Skin epidermis (tissue), 12 donors: Measurements from ENCODE around the gene TSPAN16.
A peak's percentile ranks its signal among the peaks of the same experiment; 100 is the strongest.

Experiments used
- H3K27ac ChIP-seq, 21 experiments: fragments of 200-600 bp; sonication (generic) in 11 of 21; one replicate each; pipeline ENCODE4 v1.5.0; 2020; ENCODE audit warnings: mild to moderate bottlenecking in 3 of 21, inconsistent platforms in 2 of 21, moderate library complexity in 2 of 21
- H3K4me3 ChIP-seq, 7 experiments: fragments of 200-600 bp; sonication (generic) in 2 of 7; one replicate each; pipeline ENCODE4 v1.5.0; 2020; ENCODE audit warnings: inconsistent platforms in 2 of 7, mild to moderate bottlenecking in 2 of 7, moderate library complexity in 1 of 7

Gene TSPAN16

GRCh38 chr19:11265785-11266236 lies 30.1 kb upstream of the TSPAN16 start:
- H3K4me3 ChIP-seq, result no peak overlapping the region
- H3K27ac ChIP-seq, result peak overlapping the region in 16 of 21 experiments; percentile 48 to 94 (median 76)

DNA sequence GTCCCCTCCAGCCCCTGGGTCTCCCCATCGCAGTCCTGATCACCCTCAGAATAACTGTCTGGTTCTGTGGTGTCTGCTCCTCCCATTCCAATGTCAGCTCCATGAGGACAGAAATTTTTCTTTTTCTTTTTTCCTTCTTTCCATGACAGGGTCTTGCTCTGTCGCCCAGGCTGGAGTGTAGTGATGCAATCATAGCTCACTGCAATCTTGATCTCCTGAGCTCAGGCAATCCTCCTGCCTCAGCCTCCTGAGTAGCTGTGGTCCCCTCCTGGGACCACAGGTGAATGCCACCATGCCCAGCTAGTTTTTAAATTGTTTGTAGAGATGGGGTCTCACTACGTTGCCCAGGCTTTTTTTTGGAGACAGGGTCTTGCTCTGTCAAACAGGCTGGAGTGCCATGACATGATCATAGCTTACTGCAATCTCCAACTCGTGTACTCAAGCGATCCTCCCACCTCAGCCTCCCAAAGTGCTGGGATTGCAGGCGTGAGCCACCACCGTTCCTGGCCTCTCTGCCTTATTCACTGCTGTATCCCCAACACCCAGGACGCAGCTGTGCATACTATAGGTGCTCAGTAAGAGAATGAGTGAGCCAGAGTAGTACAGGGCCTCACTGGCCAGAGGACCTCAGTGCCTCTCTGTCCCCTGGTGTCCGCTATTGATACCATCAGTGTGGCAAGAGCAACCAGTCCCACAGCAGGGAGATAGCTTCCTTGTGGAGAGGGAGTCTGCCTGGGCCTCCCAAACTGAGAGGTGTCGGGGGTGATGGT lies 28.5 kb upstream of the TSPAN16 start:
- peak overlapping the region in 2 of 21 experiments; percentile 17 to 69 for H3K27ac ChIP-seq
- no peak overlapping the region for H3K4me3 ChIP-seq

- Histone ChIP-seq H3K4me3 (no peak overlapping the region), H3K27ac (peak overlapping the region in 14 of 21 experiments; percentile 3 to 73 (median 26))
Observed at GRCh38 chr19:11268783-11269267, 27.1 kb upstream of the TSPAN16 start.

GRCh38 chr19:11269408-11269807 lies 26.6 kb upstream of the TSPAN16 start:
- peak overlapping the region in 12 of 21 experiments; percentile 3 to 73 (median 32) for H3K27ac ChIP-seq
- no peak overlapping the region for H3K4me3 ChIP-seq

GRCh38 chr19:11273296-11273695 lies 22.7 kb upstream of the TSPAN16 start:
- Histone ChIP-seq H3K27ac (no peak overlapping the region), H3K4me3 (no peak overlapping the region)

- no peak overlapping the region for H3K27ac ChIP-seq
- no peak overlapping the region for H3K4me3 ChIP-seq
Observed at GRCh38 chr19:11273989-11274388, 22.0 kb upstream of the TSPAN16 start.

DNA sequence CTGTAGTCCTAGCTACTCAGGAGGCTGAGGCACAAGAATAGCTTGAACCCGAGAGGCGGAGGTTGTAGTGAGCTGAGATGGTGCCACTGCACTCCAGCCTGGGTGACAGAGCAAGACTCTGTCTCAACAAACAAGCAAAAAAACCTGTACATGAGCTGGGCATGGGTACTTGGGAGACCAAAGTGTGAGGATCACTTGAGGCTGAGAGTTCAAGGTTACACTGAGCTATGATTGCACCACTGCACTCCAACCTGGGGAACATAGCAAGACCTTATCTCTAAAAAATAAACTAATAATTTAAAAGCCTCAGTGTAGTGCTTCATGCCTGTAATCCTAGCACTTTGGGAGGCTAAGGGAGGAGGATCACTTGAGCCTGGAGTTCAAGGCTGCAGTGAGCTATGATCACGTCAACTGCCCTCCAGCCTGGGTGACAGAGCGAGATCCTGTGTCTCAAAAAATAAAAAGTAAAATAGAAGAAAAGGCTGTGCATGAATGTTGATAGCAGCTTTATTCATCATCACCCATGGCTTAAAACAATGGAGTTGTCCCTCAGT lies 21.4 kb upstream of the TSPAN16 start:
- no peak overlapping the region for H3K27ac ChIP-seq
- no peak overlapping the region for H3K4me3 ChIP-seq

DNA sequence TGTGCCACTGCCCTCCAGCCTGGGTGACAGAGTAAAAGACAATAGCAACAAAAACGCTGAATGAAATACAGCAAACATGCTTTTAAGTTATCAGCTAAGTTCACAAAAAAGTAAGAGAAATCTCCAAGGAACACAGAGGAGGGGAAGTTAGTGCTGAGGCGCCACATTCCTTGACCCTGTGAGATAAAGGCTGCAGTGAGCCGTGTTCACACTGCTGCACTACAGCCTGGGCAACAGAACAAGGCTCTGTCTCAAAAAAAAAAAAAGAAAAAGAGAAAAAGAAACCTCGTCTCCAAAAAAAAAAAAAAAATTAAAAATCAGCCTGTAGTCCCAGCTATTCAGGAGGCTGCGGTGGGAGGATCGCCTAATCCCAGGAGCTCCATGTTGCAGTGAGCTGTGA lies 17.3 kb upstream of the TSPAN16 start:
- H3K4me3 ChIP-seq, result no peak overlapping the region
- H3K27ac ChIP-seq, result no peak overlapping the region

DNA sequence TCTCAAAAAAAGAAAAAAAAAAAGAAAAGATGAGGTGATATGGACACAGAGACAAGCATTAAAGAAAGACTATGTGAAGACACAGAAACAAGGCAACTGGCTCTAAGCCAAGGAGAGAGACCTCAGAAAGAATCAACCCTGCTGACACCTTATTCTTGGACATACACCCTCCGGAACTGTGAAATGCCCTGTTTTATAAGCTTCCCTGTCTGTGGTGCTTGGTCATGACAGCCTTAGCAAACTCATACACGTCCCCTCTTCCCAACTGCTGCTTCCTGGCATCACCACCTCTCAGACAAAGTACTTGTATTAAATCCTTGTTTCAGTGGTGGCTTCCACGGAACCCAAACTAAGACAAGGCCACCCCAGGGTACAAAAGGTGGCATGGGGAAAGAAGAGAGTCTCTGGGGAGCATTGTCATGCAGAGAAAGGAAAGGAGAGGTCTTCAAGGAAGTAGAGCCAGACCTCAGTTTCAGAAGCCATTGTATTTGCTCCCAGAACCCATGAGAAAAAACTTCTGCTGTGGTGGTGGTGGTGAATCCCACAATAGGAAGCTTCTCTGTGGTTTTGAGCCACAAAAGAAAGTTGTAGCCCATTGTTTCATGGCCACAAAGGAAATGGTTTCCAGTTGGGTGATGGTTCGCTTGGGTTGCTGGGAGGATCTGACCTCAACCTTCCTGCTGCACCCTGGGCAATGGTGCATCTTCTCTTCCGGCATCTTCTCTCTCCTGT lies 16.3 kb upstream of the TSPAN16 start:
- peak overlapping the region in 1 of 21 experiments; percentile 32 for H3K27ac ChIP-seq
- no peak overlapping the region for H3K4me3 ChIP-seq

DNA sequence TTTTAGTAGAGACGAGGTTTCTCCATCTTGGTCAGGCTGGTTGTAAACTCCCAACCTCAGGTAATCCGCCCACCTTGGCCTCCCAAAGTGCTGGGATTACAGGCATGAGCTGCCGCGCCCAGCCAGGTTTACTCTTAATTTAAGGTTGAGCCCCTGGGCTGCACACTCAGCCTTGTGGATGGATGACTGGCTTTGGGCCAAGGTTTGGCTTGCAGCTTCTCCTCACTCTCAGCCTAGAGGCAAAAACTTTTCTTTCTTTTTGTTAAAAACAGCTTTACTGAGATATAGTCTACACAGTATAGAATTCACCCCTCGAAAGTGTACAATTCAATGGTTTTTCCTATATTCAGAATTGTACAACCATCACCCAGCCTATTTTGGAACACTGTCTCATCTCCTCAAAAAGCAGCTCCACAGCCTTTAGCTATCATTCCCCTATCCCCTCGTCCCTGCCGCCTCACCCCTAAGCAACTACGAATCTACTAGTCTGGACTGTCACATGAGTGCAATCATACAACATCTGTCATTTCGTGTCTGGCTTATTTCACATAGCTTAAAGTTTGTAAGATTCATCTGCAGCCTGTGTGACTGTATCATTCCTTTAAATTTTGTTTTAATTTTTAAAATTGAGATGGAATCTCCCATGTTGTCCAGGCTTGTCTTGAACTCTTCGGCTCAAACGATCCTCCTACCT lies 14.5 kb upstream of the TSPAN16 start:
- no peak overlapping the region for H3K4me3 ChIP-seq
- no peak overlapping the region for H3K27ac ChIP-seq

DNA sequence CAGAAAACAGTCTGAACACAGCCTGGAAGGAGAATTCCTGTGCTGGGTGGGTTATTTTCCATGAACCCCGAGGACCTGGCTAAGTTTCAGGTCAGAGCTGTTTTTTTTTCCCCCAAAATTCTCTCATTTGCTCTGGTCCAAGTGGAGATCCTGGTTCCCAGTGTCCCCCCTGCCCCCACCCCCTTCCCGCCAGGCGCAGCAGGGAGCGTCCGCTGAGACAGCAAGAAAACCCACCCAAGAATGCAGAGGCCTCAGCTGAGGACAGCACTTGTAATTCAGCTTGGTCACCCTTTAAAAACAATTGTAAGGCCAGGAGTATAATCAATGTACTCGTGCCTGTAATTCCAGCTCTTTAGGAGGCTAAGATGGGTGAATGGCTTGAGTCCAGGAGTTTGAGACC lies 11.4 kb upstream of the TSPAN16 start:
- Histone ChIP-seq H3K27ac (peak overlapping the region in 6 of 21 experiments; percentile 3 to 41 (median 22)), H3K4me3 (no peak overlapping the region)

- peak overlapping the region in 11 of 21 experiments; percentile 0 to 56 (median 38) for H3K27ac ChIP-seq
- H3K4me3 ChIP-seq, result no peak overlapping the region
Observed at GRCh38 chr19:11286312-11286974, 9.5 kb upstream of the TSPAN16 start.

GRCh38 chr19:11288349-11288748 lies 7.6 kb upstream of the TSPAN16 start:
- Histone ChIP-seq H3K4me3 (no peak overlapping the region), H3K27ac (no peak overlapping the region)

DNA sequence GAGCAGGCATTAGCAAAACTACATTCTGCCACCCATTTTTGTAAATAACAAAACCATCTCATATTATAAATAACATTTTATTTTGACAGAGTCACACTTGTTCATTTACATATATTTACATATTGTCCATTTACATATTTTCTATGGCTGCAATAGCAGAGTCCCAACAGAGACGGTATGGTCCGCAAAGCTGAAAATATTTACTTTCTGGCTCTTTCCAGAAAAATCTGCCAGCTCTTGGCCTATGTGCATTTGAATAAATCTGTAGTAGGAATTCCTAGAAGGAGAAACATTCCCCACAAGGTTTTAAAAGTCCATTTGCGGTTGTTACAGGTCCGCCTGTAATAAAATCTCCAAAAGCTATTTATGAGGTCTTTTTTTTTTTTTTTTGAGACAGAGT lies 5.7 kb upstream of the TSPAN16 start:
- H3K27ac ChIP-seq, result no peak overlapping the region
- H3K4me3 ChIP-seq, result no peak overlapping the region

DNA sequence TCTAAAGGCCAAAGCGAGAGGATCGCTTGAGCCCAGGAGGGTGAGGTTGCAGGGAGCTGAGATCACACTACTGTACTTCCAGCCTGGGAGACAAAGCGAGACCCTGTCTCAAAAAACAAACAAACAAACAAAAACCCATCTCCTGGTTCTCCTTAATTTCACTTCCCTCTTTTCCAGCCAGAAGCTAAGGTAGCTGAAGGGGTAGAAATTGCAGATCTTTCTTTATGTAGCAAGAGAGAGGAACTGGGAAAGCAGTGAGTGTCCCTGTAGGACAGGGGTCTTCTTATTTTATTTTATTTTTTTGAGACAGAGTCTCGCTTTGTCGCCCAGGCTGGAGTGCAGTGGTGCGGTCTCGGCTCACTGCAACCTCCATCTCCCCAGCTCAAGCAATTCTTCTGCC lies 4.5 kb upstream of the TSPAN16 start:
- no peak overlapping the region for H3K4me3 ChIP-seq
- no peak overlapping the region for H3K27ac ChIP-seq

DNA sequence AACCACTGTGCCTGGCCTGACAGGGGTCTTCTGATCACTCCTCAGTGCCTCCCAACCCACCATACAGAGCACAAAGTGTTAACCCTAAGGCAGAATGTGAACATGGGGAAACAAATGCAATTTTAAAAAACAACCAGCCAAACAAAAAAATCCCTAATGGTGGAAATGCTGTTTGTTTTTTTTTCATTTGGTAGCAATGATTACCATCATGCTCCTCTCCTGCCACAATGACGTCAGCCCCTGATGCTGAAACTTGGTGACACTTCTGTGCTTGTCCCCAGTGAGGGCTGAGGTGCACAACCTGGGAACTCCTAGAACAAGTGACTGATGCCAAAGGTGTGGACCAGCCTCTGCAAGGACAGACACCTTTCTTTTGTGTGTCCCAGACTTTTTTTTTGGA lies 4.0 kb upstream of the TSPAN16 start:
- Histone ChIP-seq H3K4me3 (no peak overlapping the region), H3K27ac (peak overlapping the region in 1 of 21 experiments; percentile 32)

DNA sequence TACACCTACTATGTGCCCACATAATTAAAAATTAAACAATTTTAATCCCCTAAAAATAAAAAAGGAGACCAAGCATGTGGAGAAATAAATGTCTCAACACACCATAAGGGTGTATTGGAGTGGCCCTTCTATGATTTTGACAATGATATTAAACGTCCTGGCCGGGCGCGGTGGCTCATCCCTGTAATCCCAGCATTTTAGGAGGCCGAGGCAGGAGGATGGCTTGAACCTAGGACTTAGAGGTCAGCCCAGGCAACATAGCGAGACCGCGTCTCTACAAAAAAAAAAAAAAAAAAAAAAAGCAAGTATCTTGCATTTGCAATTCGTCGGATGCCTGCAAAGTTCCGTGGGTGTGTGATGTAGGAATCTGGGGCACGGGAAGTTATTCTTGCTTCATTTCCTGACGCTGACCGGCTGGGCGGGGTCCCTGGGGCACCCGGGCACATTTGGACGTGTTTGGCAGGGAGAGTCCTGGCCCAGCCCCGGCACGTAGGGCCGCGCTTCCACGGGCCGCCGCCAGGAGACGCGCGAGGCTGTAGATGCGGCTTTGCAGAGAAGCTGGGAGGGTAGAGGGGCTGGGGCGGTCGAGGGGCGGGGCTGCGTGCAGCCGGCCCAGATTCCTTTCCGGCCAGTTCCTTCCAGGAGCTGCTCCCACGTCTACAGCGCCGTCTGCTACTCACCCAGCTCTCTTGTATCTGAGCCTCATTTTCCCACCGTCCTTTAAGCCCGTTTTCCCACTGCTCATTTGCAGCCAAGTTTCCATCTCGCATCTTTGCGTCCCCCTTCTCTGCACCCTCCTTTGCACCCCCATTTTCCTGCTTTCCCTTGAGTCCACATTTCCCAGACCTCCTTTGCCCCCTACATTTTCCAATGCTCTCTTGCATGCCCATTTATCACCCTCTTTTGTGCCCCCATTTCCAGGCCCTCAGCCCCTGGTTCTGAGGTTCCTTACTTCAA lies 2.2 kb upstream of the TSPAN16 start:
- Histone ChIP-seq H3K4me3 (peak overlapping the region in 1 of 7 experiments; percentile 4), H3K27ac (peak overlapping the region in 9 of 21 experiments; percentile 12 to 63 (median 39))

DNA sequence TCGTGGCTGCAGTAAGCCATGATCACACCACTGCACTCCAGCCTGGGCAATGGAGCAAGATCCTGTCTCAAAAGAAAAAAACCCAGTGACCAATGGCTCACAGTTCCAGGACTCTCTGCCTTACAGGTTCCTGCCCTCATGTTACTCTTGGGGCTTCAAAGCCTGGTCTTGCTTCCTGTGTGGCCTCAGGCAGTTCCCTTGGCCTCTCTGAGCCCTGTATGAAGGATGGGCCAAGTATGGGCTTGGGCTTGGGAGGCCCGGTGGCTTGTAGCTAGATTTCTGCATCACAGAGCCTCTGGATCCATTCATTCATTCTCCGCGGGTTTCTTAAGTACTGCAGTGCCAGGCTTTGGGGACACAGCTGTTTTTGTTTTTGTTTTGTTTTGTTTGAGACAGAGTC lies 780 bp upstream of the TSPAN16 start:
- H3K27ac ChIP-seq, result peak overlapping the region in 1 of 21 experiments; percentile 11

More for the DNA sequence above, 780 bp upstream of the TSPAN16 start:
- H3K4me3 ChIP-seq, result no peak overlapping the region
